HG03097 (cell line): Measurements from ENCODE around the gene SENP5.

Source experiments
- ATAC-seq: cut with Tn5 transposase; IDR thresholded peaks from one replicate; pipeline ENCODE4 v1.9.1; 2021; ENCODE audit not compliant: unreplicated experiment, low FRiP score

Gene SENP5

GRCh38 chr3:196886144-196886543, 18.4 kb downstream of the SENP5 start:
- ATAC-seq: no peak

GRCh38 chr3:196889844-196890708, 22.4 kb downstream of the SENP5 start:
- no peak for ATAC-seq

- no peak for ATAC-seq
Measured at GRCh38 chr3:196894557-196895295, 27.0 kb downstream of the SENP5 start.

- ATAC-seq: no peak
Measured at GRCh38 chr3:196896229-196896628, 28.5 kb downstream of the SENP5 start.

GRCh38 chr3:196901768-196902167, 34.0 kb downstream of the SENP5 start:
- no peak for ATAC-seq

- no peak for ATAC-seq
Measured at GRCh38 chr3:196902296-196902695, 34.6 kb downstream of the SENP5 start.

- ATAC-seq: no peak
Measured at GRCh38 chr3:196903740-196904139, 36.0 kb downstream of the SENP5 start.

GRCh38 chr3:196914866-196915265, 47.1 kb downstream of the SENP5 start:
- no peak for ATAC-seq

GRCh38 chr3:196915375-196915774, 47.7 kb downstream of the SENP5 start:
- no peak for ATAC-seq

- no peak for ATAC-seq
Measured at GRCh38 chr3:196916221-196916620, 48.5 kb downstream of the SENP5 start.

GRCh38 chr3:196916995-196917394, 49.3 kb downstream of the SENP5 start:
- ATAC-seq: no peak

- ATAC-seq: no peak
Measured at GRCh38 chr3:196918968-196919367, 51.2 kb downstream of the SENP5 start.

- ATAC-seq: no peak
Measured at GRCh38 chr3:196920733-196921132, 53.0 kb downstream of the SENP5 start.

GRCh38 chr3:196927571-196928453, 60.1 kb downstream of the SENP5 start:
- ATAC-seq: no peak

GRCh38 chr3:196931157-196931556, 63.4 kb downstream of the SENP5 start:
- no peak for ATAC-seq

- no peak for ATAC-seq
Measured at GRCh38 chr3:196931828-196932587, 64.3 kb downstream of the SENP5 start.

GRCh38 chr3:196932600-196932999, 64.9 kb downstream of the SENP5 start:
- no peak for ATAC-seq

- ATAC-seq: no peak
Measured at GRCh38 chr3:196936288-196936687, 68.6 kb downstream of the SENP5 start.

- no peak for ATAC-seq
Measured at GRCh38 chr3:196938124-196938523, 70.4 kb downstream of the SENP5 start.

- no peak for ATAC-seq
Measured at GRCh38 chr3:196938576-196938975, 70.9 kb downstream of the SENP5 start.
